Measurements from ENCODE around the gene C1QTNF6.

Gene C1QTNF6

DNA sequence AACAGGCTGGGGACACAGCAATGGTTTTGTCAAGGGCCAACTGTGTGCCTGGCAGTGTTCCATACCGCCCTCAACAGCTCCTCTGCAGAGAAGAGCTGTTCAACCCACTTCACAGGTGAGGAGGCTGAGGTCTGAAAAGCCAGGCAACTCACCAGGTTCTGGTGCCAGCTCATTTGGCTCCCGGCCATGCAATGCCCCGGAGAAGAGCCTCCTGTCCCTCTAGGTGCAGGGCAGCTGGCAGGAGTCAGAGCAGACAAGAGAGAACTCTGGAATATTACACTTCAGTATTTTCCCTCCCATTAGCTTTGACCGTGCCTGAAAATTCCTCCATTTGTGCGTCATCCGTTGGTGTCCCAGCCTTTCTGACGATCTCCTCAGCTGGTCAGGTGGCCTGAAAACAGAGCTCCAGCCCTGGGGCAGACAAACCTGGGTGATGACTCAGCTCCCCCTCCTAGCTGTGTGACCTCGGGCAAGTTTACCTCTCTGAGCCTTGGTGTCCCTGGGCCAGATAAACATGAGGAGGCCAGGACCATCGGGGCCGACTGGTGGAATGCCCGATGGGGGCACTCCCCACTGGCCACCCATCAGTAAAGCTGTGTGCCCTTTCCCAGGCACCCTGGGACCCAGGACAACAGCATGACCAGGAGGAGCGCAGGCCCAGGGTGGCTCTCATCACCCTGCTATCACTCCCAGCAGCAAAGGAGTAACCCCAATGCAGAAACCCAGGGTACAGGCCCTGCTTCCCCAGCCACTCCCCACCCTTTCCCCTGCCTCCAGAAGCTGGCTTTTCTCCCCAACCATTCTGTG lies 9.6 kb upstream of the C1QTNF6 start:
- peak; percentile 1 for ATAC-seq
- no peak for TF ChIP-seq RARB (CRISPR knock-in tag; IDR thresholded peaks at IDR 0.05)
- TF ChIP-seq ZFP3 (CRISPR knock-in tag; IDR thresholded peaks at IDR 0.05) = no peak
- no peak for TF ChIP-seq ISL1 (CRISPR knock-in tag; IDR thresholded peaks at IDR 0.05)
- no peak for TF ChIP-seq SNAI2 (CRISPR knock-in tag; IDR thresholded peaks at IDR 0.05)
- TF ChIP-seq ZNF8 (CRISPR knock-in tag; IDR thresholded peaks at IDR 0.05) = no peak
- TF ChIP-seq GLIS3 (CRISPR knock-in tag; IDR thresholded peaks at IDR 0.05) = no peak
- TF ChIP-seq, protein P1, sequence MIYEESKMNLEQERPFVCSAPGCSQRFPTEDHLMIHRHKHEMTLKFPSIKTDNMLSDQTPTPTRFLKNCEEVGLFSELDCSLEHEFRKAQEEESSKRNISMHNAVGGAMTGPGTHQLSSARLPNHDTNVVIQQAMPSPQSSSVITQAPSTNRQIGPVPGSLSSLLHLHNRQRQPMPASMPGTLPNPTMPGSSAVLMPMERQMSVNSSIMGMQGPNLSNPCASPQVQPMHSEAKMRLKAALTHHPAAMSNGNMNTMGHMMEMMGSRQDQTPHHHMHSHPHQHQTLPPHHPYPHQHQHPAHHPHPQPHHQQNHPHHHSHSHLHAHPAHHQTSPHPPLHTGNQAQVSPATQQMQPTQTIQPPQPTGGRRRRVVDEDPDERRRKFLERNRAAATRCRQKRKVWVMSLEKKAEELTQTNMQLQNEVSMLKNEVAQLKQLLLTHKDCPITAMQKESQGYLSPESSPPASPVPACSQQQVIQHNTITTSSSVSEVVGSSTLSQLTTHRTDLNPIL (CRISPR knock-in tag; IDR thresholded peaks at IDR 0.05; ENCODE audit: low read depth) = no peak
- TF ChIP-seq BACH2 (CRISPR knock-in tag; IDR thresholded peaks at IDR 0.05; ENCODE audit: borderline replicate concordance) = no peak
- no peak for TF ChIP-seq TCF4 (CRISPR knock-in tag; IDR thresholded peaks at IDR 0.05; ENCODE audit: borderline replicate concordance)
- TF ChIP-seq, protein P2, sequence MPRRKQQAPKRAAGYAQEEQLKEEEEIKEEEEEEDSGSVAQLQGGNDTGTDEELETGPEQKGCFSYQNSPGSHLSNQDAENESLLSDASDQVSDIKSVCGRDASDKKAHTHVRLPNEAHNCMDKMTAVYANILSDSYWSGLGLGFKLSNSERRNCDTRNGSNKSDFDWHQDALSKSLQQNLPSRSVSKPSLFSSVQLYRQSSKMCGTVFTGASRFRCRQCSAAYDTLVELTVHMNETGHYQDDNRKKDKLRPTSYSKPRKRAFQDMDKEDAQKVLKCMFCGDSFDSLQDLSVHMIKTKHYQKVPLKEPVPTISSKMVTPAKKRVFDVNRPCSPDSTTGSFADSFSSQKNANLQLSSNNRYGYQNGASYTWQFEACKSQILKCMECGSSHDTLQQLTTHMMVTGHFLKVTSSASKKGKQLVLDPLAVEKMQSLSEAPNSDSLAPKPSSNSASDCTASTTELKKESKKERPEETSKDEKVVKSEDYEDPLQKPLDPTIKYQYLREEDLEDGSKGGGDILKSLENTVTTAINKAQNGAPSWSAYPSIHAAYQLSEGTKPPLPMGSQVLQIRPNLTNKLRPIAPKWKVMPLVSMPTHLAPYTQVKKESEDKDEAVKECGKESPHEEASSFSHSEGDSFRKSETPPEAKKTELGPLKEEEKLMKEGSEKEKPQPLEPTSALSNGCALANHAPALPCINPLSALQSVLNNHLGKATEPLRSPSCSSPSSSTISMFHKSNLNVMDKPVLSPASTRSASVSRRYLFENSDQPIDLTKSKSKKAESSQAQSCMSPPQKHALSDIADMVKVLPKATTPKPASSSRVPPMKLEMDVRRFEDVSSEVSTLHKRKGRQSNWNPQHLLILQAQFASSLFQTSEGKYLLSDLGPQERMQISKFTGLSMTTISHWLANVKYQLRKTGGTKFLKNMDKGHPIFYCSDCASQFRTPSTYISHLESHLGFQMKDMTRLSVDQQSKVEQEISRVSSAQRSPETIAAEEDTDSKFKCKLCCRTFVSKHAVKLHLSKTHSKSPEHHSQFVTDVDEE (CRISPR knock-in tag; IDR thresholded peaks at IDR 0.05) = no peak
- TF ChIP-seq OSR1 (CRISPR knock-in tag; IDR thresholded peaks at IDR 0.05) = no peak
- TF ChIP-seq, protein P3, sequence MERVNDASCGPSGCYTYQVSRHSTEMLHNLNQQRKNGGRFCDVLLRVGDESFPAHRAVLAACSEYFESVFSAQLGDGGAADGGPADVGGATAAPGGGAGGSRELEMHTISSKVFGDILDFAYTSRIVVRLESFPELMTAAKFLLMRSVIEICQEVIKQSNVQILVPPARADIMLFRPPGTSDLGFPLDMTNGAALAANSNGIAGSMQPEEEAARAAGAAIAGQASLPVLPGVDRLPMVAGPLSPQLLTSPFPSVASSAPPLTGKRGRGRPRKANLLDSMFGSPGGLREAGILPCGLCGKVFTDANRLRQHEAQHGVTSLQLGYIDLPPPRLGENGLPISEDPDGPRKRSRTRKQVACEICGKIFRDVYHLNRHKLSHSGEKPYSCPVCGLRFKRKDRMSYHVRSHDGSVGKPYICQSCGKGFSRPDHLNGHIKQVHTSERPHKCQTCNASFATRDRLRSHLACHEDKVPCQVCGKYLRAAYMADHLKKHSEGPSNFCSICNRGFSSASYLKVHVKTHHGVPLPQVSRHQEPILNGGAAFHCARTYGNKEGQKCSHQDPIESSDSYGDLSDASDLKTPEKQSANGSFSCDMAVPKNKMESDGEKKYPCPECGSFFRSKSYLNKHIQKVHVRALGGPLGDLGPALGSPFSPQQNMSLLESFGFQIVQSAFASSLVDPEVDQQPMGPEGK (CRISPR knock-in tag; IDR thresholded peaks at IDR 0.05; ENCODE audit: borderline replicate concordance) = no peak
- no peak for TF ChIP-seq TOX (CRISPR knock-in tag; IDR thresholded peaks at IDR 0.05; ENCODE audit: borderline replicate concordance)
- no peak for TF ChIP-seq PPARA (CRISPR knock-in tag; IDR thresholded peaks at IDR 0.05; ENCODE audit: borderline replicate concordance)
- TF ChIP-seq, protein P4, sequence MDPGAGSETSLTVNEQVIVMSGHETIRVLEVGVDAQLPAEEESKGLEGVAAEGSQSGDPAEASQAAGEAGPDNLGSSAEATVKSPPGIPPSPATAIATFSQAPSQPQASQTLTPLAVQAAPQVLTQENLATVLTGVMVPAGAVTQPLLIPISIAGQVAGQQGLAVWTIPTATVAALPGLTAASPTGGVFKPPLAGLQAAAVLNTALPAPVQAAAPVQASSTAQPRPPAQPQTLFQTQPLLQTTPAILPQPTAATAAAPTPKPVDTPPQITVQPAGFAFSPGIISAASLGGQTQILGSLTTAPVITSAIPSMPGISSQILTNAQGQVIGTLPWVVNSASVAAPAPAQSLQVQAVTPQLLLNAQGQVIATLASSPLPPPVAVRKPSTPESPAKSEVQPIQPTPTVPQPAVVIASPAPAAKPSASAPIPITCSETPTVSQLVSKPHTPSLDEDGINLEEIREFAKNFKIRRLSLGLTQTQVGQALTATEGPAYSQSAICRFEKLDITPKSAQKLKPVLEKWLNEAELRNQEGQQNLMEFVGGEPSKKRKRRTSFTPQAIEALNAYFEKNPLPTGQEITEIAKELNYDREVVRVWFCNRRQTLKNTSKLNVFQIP (CRISPR knock-in tag; IDR thresholded peaks at IDR 0.05; ENCODE audit: borderline replicate concordance, low read depth) = no peak
- TF ChIP-seq, protein P5, sequence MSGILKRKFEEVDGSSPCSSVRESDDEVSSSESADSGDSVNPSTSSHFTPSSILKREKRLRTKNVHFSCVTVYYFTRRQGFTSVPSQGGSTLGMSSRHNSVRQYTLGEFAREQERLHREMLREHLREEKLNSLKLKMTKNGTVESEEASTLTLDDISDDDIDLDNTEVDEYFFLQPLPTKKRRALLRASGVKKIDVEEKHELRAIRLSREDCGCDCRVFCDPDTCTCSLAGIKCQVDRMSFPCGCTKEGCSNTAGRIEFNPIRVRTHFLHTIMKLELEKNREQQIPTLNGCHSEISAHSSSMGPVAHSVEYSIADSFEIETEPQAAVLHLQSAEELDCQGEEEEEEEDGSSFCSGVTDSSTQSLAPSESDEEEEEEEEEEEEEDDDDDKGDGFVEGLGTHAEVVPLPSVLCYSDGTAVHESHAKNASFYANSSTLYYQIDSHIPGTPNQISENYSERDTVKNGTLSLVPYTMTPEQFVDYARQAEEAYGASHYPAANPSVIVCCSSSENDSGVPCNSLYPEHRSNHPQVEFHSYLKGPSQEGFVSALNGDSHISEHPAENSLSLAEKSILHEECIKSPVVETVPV (CRISPR knock-in tag; IDR thresholded peaks at IDR 0.05) = no peak
- no peak for TF ChIP-seq ZNF565 (CRISPR knock-in tag; conservative IDR thresholded peaks at IDR 0.05; ENCODE audit: low read depth)
- TF ChIP-seq ZC3H10 (CRISPR knock-in tag; IDR thresholded peaks at IDR 0.05) = no peak
- TF ChIP-seq ARNTL (CRISPR knock-in tag; IDR thresholded peaks at IDR 0.05; ENCODE audit: borderline replicate concordance, low read depth) = no peak

DNA sequence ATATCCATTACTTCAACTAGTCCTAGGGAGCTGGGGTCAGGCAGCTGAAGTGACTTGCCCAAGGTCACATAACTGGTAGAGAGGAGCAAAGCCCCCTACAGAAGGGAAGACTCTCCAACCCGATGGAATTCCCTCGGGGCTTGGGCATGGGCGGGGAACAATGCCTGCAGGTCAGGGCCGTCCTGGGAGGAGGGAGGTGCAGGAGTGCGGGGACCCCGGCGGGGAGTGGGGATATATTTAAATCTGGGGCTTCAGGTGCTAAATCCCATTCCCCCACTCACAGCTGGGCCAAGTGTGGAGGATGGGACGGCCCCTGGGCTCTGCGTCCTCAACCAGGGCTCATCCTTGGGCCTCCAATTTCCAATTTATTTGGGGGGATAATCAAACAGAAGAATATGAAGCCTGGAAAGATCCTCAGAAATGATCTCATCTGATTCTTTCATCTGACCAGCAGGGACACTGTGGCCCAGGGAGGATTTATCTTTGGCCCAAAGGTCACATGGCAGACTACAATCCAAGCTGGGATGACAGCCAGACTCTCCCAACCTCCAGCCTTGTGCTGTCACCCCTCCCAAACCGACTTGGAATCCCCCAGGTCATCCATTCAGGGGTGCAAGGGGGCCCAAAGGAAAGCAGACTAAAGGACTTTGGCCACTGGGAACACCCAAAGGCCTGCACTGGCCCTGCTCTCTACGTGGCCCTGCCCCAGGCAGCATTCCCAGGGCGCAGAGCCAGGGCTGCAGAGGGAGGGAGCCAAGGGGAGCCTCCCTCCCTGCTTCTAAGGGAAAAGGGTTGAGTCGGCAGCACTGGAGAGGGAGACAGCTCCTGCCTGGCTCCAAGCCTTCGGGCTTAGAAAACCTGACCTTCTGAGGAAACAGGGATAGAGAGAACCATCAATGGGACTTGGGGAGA lies 8.7 kb upstream of the C1QTNF6 start:
- peak; percentile 62 for ATAC-seq
- TF ChIP-seq, protein P3 (CRISPR knock-in tag; IDR thresholded peaks at IDR 0.05; ENCODE audit: borderline replicate concordance) = 0 out of 2 replicates have a peak, but pooled peaks have one; percentile 30
- TF ChIP-seq ZNF565 (CRISPR knock-in tag; conservative IDR thresholded peaks at IDR 0.05; ENCODE audit: low read depth) = no peak
- TF ChIP-seq PPARA (CRISPR knock-in tag; IDR thresholded peaks at IDR 0.05; ENCODE audit: borderline replicate concordance) = no peak
